Astrocyte of the spinal cord (primary cell): ENCODE measurements around the gene HEBP2.

Experiments
- DNase-seq: peaks from one replicate; pipeline ENCODE4 v3.0.0; 2011; ENCODE audit warnings: low read depth, low spot score
- H3K4me3 ChIP-seq: 2 replicates; pipeline ENCODE4 v1.5.1; 2011; ENCODE audit warnings: low read depth, mild to moderate bottlenecking, low read length, moderate library complexity
- CTCF ChIP-seq: IDR thresholded peaks from 2 replicates; pipeline ENCODE4 v1.5.1; 2012; ENCODE audit warnings: low read depth, mild to moderate bottlenecking, low read length, inconsistent platforms
- in situ Hi-C: cut with HindIII; loops from 2 replicates; pipeline ENCODE4 v1.10.0; 2017; ENCODE audit warnings: low sequenced_read_pairs

The HEBP2 gene

GRCh38 chr6:138446821-138447220 lies 42.8 kb downstream of the HEBP2 start:
- no peak overlapping the region for H3K4me3 ChIP-seq
- in situ Hi-C loops, result no loop called here
- no peak for DNase-seq
- no peak for TF ChIP-seq CTCF

GRCh38 chr6:138450445-138450844 lies 46.4 kb downstream of the HEBP2 start:
- in situ Hi-C loops, result no loop called here
- TF ChIP-seq CTCF, result no peak
- no peak for DNase-seq
- H3K4me3 ChIP-seq, result no peak overlapping the region

GRCh38 chr6:138451043-138451442 lies 47.0 kb downstream of the HEBP2 start:
- no peak for DNase-seq
- no peak for TF ChIP-seq CTCF
- in situ Hi-C loops, result no loop called here
- no peak overlapping the region for H3K4me3 ChIP-seq

GRCh38 chr6:138454981-138455706 lies 51.1 kb downstream of the HEBP2 start:
- H3K4me3 ChIP-seq, result no peak overlapping the region
- DNase-seq, result no peak
- in situ Hi-C loops, result no loop called here
- TF ChIP-seq CTCF, result no peak

GRCh38 chr6:138455746-138456400 lies 51.9 kb downstream of the HEBP2 start:
- no peak for TF ChIP-seq CTCF
- in situ Hi-C loops, result no loop called here
- peak; percentile 45 for DNase-seq
- no peak overlapping the region for H3K4me3 ChIP-seq

- no peak overlapping the region for H3K4me3 ChIP-seq
- no peak for DNase-seq
- in situ Hi-C loops, result no loop called here
- TF ChIP-seq CTCF, result no peak
These were observed 52.4 kb downstream of the HEBP2 start for GRCh38 chr6:138456401-138456790.
